GM18951 (cell line): ENCODE data around the gene SMURF1.

Source experiments
- POLR2A ChIP-seq: IDR thresholded peaks from 4 replicates; pipeline ENCODE4 v1.6.1; 2011; ENCODE audit warnings: mild to moderate bottlenecking; ENCODE audit not compliant: insufficient read length, insufficient read depth; ENCODE audit errors: extremely low read depth
- in situ Hi-C: fragments of 300-500 bp; cut with MboI; formaldehyde crosslinking; loops from one replicate; pipeline ENCODE4 v1.12.0; 2022; ENCODE audit warnings: low sequenced_read_pairs, mixed read lengths, inconsistent platforms; ENCODE audit not compliant: unreplicated experiment

Gene SMURF1

DNA sequence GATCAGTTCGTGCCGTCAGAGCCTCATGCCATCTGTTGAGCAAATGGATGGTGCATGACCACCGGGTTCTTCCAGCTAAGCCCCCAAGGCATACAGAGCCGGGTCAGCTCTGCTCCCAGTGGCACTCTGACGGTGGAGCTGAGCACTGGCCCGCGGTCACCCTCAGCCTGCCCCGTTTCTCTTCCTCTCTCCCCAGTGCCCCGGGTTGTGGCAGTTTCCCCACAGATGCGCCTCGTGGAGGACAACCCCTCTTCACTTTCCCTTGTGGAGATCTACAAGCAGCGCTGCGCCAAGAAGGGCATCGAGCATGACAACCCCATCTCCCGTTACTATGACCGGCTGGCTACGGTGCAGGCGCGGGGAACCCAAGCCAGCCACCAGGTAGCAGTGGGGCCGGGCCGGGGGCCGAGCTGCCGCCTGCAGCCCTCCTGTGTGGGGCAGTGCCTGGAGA, 135.7 kb downstream of the SMURF1 start:
- in situ Hi-C loops: no loop called here
- TF ChIP-seq POLR2A: no peak

DNA sequence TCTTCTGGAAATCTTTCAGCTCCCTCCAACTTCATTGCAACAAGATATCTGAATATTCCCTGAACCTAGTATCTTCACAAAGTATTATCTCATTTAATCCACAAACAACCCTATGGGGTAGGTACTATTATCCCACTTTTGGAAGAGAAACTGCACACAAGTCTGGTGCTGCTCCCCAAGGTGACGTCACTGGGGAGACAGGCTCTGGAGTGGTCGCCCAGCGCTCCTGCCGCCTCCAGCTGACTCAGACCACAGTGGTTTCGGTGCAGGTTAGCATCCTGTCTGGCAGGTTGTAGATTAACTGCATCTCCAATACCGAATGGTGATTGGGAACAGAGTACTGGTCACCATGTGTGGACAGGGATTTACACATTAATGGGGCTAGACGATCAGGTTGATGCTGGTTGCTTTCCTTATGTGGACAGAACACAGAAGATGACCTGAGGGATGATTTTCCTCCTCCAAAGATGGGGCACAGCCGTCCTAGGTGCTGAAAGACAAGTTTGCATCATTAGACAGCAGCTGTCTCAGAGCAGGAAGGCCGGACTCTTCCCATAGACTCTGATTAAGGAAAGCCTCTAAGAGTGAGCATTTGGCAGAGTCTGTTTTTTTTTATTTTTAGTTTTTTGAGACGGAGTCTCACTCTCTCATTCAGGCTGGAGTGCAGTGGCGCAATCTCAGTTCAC, 137.0 kb downstream of the SMURF1 start:
- in situ Hi-C loops: no loop called here
- TF ChIP-seq POLR2A: no peak

GRCh38 chr7:99005776-99006175, 138.1 kb downstream of the SMURF1 start:
- in situ Hi-C loops: no loop called here
- no peak for TF ChIP-seq POLR2A

DNA sequence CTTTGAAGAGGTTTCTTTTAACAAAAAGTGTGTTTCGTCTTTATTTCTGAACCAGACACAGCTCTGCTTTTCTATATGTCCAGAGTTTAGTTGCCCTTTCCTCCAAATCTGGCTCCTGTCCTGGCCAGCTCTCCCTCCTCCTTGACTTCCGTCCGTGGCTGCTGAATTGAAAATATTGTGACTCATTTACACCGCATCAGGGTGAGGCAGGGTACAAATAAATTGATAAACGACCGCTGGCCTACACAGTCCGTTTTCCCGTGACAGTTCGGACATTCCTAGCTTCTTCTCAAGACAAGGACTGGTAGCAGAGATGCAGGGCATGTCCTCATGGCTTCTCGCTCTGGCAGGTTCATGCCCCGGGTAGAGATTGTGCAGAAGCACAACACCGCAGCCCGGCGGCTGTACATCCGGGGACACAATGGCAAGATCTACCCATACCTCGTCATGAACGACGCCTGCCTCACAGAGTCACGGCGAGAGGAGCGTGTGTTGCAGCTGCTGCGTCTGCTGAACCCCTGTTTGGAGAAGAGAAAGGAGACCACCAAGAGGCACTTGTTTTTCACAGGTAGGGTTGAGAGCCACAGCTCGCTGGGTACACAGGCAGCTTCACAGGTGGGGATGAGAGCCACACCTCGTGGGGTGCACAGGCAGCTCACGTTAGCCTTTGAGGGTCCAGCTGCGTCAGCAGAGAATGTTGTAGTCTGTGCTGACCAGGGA, 139.0 kb downstream of the SMURF1 start:
- no peak for TF ChIP-seq POLR2A
- in situ Hi-C loops: no loop called here

DNA sequence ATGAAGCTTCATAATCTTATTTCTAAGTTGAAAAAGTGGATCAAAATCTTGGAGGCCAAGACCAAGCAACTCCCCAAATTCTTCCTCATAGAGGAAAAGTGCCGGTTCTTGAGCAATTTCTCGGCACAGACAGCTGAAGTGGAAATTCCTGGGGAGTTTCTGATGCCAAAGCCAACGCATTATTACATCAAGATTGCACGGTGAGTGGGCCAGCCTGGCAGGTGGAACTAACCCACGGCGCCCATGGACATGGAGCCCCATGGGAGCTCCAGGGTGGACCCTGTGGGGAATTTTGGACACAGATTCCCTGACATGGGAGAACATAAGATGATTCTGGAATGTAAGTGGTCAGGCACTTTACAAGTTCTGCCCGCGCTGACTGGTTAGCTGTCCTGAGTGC, 139.7 kb downstream of the SMURF1 start:
- in situ Hi-C loops: no loop called here
- no peak for TF ChIP-seq POLR2A

GRCh38 chr7:99003419-99003818, 140.5 kb downstream of the SMURF1 start:
- in situ Hi-C loops: no loop called here
- no peak for TF ChIP-seq POLR2A

DNA sequence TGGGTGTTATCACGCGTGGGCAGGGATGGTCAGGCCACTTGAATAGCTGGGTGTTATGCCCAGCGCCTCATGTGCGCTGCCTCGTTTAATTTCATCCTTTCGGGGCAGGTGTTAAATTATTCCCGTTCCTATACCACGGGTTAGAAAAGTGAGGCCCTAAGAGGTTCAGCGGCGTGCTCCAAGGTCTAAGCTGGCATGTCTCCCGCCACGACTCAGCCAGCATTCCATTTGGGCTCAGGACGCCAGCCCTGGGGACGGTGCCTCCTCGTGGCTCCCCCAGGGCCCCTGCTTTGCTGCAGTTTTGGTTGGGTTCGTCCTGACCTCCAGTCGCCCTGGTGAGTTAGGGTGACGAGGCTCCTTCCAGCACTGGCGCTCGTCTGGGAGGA, 141.1 kb downstream of the SMURF1 start:
- in situ Hi-C loops: no loop called here
- no peak for TF ChIP-seq POLR2A

DNA sequence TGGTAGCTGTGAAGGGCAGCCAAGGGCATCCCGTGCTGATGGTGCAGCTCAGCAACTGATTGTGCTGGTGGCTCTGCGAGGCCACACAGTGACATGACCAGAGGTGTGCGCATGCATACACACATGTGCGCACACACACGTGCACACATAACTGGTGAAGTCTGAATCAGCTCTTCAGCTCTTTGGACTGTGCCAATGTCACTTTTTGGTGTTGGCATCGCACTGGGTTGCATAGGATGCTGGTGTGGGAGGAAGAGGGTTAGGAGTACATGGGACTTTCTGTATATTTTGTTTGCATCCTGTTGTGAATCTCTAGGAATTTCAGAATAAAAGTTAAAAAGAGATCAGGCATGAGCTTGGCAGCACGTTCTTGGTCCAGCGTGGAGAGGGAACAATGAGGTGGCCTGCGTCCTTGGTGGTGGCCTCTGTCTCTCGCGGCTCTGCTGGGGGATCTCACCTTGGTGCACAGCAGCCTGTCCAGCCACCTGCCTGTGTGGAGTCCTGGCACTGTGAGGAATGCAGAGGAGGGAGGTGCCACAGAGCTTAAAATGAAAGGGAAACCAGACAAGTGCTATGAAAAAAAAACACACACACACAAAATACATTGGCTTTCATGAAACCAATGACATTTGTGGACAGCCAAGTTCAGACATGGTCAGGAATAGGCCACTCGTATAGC, 141.6 kb downstream of the SMURF1 start:
- in situ Hi-C loops: no loop called here
- TF ChIP-seq POLR2A: no peak

DNA sequence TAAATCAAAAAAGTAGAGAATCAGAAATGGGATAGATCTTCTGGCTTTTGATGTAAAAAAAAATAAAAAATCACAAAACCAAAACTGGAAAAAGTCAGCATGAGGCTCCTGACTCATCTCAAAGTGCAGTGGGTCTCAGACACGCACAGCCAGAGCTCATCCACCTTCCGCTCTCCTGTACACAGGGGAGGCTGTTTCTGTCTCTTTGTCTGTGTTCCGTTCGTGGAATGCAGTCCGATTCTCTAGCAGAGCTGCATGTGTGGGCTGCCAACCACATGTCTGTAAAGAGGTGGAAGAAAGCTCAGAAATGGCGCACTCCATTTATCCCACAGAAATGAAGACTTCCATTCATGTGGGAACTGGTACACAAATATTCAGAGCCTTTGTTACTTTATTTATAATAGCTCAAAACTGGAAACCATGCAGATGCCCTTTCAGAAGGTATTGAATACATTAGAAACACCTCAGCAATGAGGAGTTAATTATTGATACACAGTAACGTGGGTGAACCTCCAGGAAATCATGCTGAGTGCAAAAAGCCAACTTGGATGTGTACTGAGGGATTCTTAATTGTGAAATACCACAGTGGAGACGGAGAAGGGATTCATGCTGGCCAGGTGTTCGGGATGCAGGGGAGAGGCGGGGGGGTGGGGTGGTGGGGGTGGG, 142.3 kb downstream of the SMURF1 start:
- in situ Hi-C loops: no loop called here
- no peak for TF ChIP-seq POLR2A

DNA sequence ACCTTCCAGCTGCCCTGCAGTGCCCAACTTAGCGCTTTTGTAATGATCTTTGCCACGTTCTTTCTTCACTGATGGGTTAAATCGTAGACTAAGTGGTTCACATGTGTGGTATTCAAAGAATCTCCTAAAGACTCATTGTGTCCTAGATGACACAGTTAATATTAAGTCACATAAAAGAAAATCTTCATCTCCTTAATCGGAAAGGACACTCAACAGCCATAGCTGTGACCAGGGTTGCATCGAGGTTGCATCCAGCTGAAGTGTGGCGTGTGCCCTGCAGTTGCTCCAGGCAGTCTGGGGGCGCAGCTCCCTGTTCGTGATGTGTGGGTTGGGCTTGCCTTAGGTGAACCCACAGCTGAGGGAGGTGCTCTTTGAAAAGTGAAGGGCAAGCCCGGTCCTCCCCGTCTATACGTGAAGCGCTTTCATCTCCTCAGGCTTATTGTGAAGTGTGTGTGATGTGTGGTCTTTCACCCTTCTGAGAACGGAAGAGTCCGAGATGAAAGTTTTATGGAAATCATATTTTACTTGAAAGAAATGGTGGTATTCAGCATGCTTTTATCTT, 142.9 kb downstream of the SMURF1 start:
- in situ Hi-C loops: no loop called here
- no peak for TF ChIP-seq POLR2A

GRCh38 chr7:99000196-99000903, 143.6 kb downstream of the SMURF1 start:
- in situ Hi-C loops: no loop called here
- no peak for TF ChIP-seq POLR2A
